ENCODE results near the gene COL24A1. TPM values are rescaled to one million over a fixed set of nuclear protein-coding genes. Genes with fewer than 3 reads are reported as not detected.

Gene COL24A1
- total RNA-seq, 1 experiment from 2014 or later, result 0.35 TPM

GRCh38 chr1:85938829-85939228 lies 217.7 kb downstream of the COL24A1 start:
- Histone ChIP-seq H3K27ac (ENCODE audit: insufficient read length, low read depth, low read length) (no peak overlapping the region), H3K4me1 (ENCODE audit: insufficient read depth, low read length) (no peaks in the 10 kb centered on the region), H3K79me2 (ENCODE audit: insufficient read depth, low read length) (no peaks in the 10 kb centered on the region), H2BK5ac (ENCODE audit: insufficient read length, low read length) (no peak overlapping the region), H3K27me3 (ENCODE audit: insufficient read depth, low read length) (no peaks in the 10 kb centered on the region), H3K14ac (ENCODE audit: insufficient read depth, low read length) (no peak overlapping the region), H2AFZ (ENCODE audit: low read length) (no peak overlapping the region), H2AK5ac (ENCODE audit: insufficient read length, low read length) (no peak overlapping the region), H4K5ac (ENCODE audit: insufficient read length, low read depth, low read length) (no peak overlapping the region), H3K4ac (ENCODE audit: low read depth, low read length) (no peak overlapping the region), H3K56ac (ENCODE audit: insufficient read length, low read depth, low read length) (no peak overlapping the region), H3K23ac (ENCODE audit: insufficient read length, low read depth, low read length) (no peak overlapping the region), H2BK12ac (ENCODE audit: insufficient read length, low read depth, low read length) (no peak overlapping the region), H3K79me1 (ENCODE audit: insufficient read depth, low read depth, low read length, poor library complexity, severe bottlenecking) (no peaks in the 10 kb centered on the region), H4K20me1 (ENCODE audit: control insufficient read depth, insufficient read depth, insufficient read length) (no peaks in the 10 kb centered on the region), H4K91ac (ENCODE audit: insufficient read length, low read depth, low read length) (no peak overlapping the region), H2BK20ac (ENCODE audit: low read depth, low read length, poor library complexity, severe bottlenecking) (no peak overlapping the region), H2BK15ac (ENCODE audit: low read depth, low read length) (no peak overlapping the region), H3K23me2 (ENCODE audit: insufficient read length, low read depth, low read length, poor library complexity, severe bottlenecking) (no peaks in the 10 kb centered on the region), H2BK120ac (ENCODE audit: low read depth, low read length, poor library complexity, severe bottlenecking) (no peak overlapping the region), H3K18ac (ENCODE audit: insufficient read length, low read depth, low read length) (no peak overlapping the region), H3K4me2 (ENCODE audit: insufficient read depth, insufficient read length, low read length) (no peak overlapping the region), H3T11ph (ENCODE audit: low read length) (no peak overlapping the region), H3K9me3 (ENCODE audit: control insufficient read depth, low read depth, low read length) (no peaks in the 10 kb centered on the region), H3K9ac (ENCODE audit: extremely low read depth, insufficient read length, low read length) (no peak overlapping the region), H4K8ac (replicated peaks; ENCODE audit: insufficient read length, low read depth, low read length) (no peak overlapping the region)
- no CpG with 5 or more reads among the region's 4 CpGs for WGBS (ENCODE audit: extremely low coverage, insufficient read length, low lambda C conversion rate)
- H3K27me3 Mint-ChIP-seq (ENCODE audit: low read depth), result no peaks in the 10 kb centered on the region
- H3K9me3 Mint-ChIP-seq, result no peaks in the 10 kb centered on the region
- no peaks in the 10 kb centered on the region for H3K4me1 Mint-ChIP-seq
- no peak for DNase-seq
- no peak for TF ChIP-seq CTCF (conservative IDR thresholded peaks at IDR 0.05)
- H3K36me3 Mint-ChIP-seq (ENCODE audit: insufficient read depth in 1 of 3, low read depth in 3 of 3), result no peaks in the 10 kb centered on the region
- H3K27ac Mint-ChIP-seq, result no peak overlapping the region
- no peak overlapping the region for H3K4me3 Mint-ChIP-seq
